Esophagus muscularis mucosa (tissue), 4 donors: ENCODE results near the gene IER3.

ENCODE experiments used
- CTCF ChIP-seq, 3 experiments: fragments of 200-600 bp in 2 of 3; fragments of 450-650 bp in 1 of 3; sonication (generic) in 2 of 3; IDR thresholded peaks; one replicate each; pipeline ENCODE4 v1.5.1; 2017 to 2019; ENCODE audit warnings: antibody characterized with exemption in 3 of 3, mild to moderate bottlenecking in 2 of 3, moderate library complexity in 1 of 3
- EP300 ChIP-seq: sonication (generic); formaldehyde crosslinking; IDR thresholded peaks from one replicate; pipeline ENCODE4 v1.6.1; 2017; ENCODE audit warnings: antibody characterized with exemption
- POLR2AphosphoS5 ChIP-seq, 2 donors: sonication (generic); formaldehyde crosslinking; IDR thresholded peaks; one replicate each; pipeline ENCODE4 v1.6.1; 2017; ENCODE audit warnings: antibody characterized with exemption in 2 of 2

GRCh38 chr6:30735668-30736314, 8.6 kb downstream of the IER3 start:
- TF ChIP-seq CTCF (IDR thresholded peaks at IDR 0.05) (no peak), EP300 (no peak), POLR2AphosphoS5 (IDR thresholded peaks at IDR 0.05) (no peak)
